GM19395 (cell line): ENCODE measurements around the gene AP1G1.
A peak's percentile ranks its signal among the peaks of the same experiment; 100 is the strongest.

Source experiments
- ATAC-seq: cut with Tn5 transposase; IDR thresholded peaks from one replicate; pipeline ENCODE4 v1.9.1; 2021; ENCODE audit warnings: mild to moderate bottlenecking, moderate library complexity; ENCODE audit not compliant: unreplicated experiment

AP1G1 gene

GRCh38 chr16:71758293-71758760 is 50.3 kb downstream of the AP1G1 start:
- no peak for ATAC-seq

GRCh38 chr16:71754652-71755051 is 54.0 kb downstream of the AP1G1 start:
- no peak for ATAC-seq

- no peak for ATAC-seq
Observed at GRCh38 chr16:71754108-71754507, 54.5 kb downstream of the AP1G1 start.

GRCh38 chr16:71748226-71748625 is 60.4 kb downstream of the AP1G1 start:
- no peak for ATAC-seq

- no peak for ATAC-seq
Observed at GRCh38 chr16:71746442-71747046, 62.1 kb downstream of the AP1G1 start.

GRCh38 chr16:71738855-71739254 is 69.8 kb downstream of the AP1G1 start:
- no peak for ATAC-seq

- ATAC-seq, result no peak
Observed at GRCh38 chr16:71737501-71737900, 71.1 kb downstream of the AP1G1 start.

GRCh38 chr16:71734511-71734910 is 74.1 kb downstream of the AP1G1 start:
- ATAC-seq, result no peak

- no peak for ATAC-seq
Observed at GRCh38 chr16:71732587-71732986, 76.0 kb downstream of the AP1G1 start.

- ATAC-seq, result no peak
Observed at GRCh38 chr16:71727551-71728324, 80.9 kb downstream of the AP1G1 start.

- no peak for ATAC-seq
Observed at GRCh38 chr16:71726476-71727315, 81.9 kb downstream of the AP1G1 start.

GRCh38 chr16:71724320-71724751 is 84.3 kb downstream of the AP1G1 start, which contains the start of gene PHLPP2:
Gene PHLPP2, minus strand, starts transcription at chr16:71724701. Its CDS starts 9,906 bp downstream, at chr16:71714795.
- ATAC-seq, result no peak

- peak; percentile 73 for ATAC-seq
Observed at GRCh38 chr16:71723537-71724319, 84.9 kb downstream of the AP1G1 start.

GRCh38 chr16:71722801-71723536 is 85.7 kb downstream of the AP1G1 start:
- ATAC-seq, result peak; percentile 50

GRCh38 chr16:71721066-71721740 is 87.4 kb downstream of the AP1G1 start:
- no peak for ATAC-seq

GRCh38 chr16:71712501-71712900 is 96.1 kb downstream of the AP1G1 start:
- no peak for ATAC-seq

GRCh38 chr16:71711789-71712188 is 96.8 kb downstream of the AP1G1 start:
- ATAC-seq, result no peak

GRCh38 chr16:71709229-71709781 is 99.3 kb downstream of the AP1G1 start:
- no peak for ATAC-seq

GRCh38 chr16:71708696-71709095 is 99.9 kb downstream of the AP1G1 start:
- no peak for ATAC-seq
